ENCODE results near the gene LRP1. TPM values are rescaled to one million over a fixed set of nuclear protein-coding genes. Genes with fewer than 3 reads are reported as not detected.
A peak's percentile ranks its signal among the peaks of the same experiment; 100 is the strongest.

The LRP1 gene
- total RNA-seq, 1 donor from 2014 or later: 261 TPM

DNA sequence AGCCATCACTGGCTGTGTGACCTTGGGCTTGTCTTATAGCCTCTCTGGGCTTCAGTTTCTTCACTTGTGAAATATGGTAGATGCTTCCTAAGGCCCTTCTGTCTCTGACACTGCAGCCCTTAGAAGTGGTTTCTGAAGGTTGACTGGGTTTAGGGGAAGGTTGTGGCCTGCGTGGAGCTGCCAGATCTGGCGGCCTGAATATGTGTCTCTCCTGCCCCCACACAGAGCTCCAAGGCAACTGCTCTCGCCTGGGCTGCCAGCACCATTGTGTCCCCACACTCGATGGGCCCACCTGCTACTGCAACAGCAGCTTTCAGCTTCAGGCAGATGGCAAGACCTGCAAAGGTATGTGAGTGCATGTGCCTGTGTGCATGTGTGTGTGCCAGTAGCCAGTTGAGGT lies 15.2 kb downstream of the LRP1 start:
- no peak overlapping the region for H3K27ac ChIP-seq
- H3K36me3 ChIP-seq: peaks cover 63% of the 10 kb centered on the region
- no peak for ATAC-seq
- intact Hi-C loops (cut with DNase I): no loop called here
- peaks cover 45% of the 10 kb centered on the region for H3K4me1 ChIP-seq
- no peak overlapping the region for H3K4me3 ChIP-seq
- TF ChIP-seq CTCF (IDR thresholded peaks at IDR 0.05): no peak
- no peaks in the 10 kb centered on the region for H3K9me3 ChIP-seq
- no peaks in the 10 kb centered on the region for H3K27me3 ChIP-seq
- DNase-seq: no peak

- TF ChIP-seq CTCF (IDR thresholded peaks at IDR 0.05): peak; percentile 8
- Histone ChIP-seq H3K36me3 (peaks cover 59% of the 10 kb centered on the region), H3K27me3 (no peaks in the 10 kb centered on the region), H3K4me3 (no peak overlapping the region), H3K4me1 (peaks cover 50% of the 10 kb centered on the region), H3K9me3 (no peaks in the 10 kb centered on the region), H3K27ac (peak overlapping the region; percentile 58)
- intact Hi-C loops (cut with DNase I): no loop called here
- DNase-seq: no peak
- no peak for ATAC-seq
These were observed 17.3 kb downstream of the LRP1 start for GRCh38 chr12:57145460-57146059.

GRCh38 chr12:57146092-57146491 lies 17.8 kb downstream of the LRP1 start:
- peak overlapping the region; percentile 58 for H3K27ac ChIP-seq
- H3K9me3 ChIP-seq: no peaks in the 10 kb centered on the region
- no peak for DNase-seq
- TF ChIP-seq CTCF (IDR thresholded peaks at IDR 0.05): no peak
- peaks cover 54% of the 10 kb centered on the region for H3K36me3 ChIP-seq
- peaks cover 56% of the 10 kb centered on the region for H3K4me1 ChIP-seq
- ATAC-seq: no peak
- intact Hi-C loops (cut with DNase I): no loop called here
- no peak overlapping the region for H3K4me3 ChIP-seq
- no peaks in the 10 kb centered on the region for H3K27me3 ChIP-seq

- Histone ChIP-seq H3K4me1 (peaks cover 60% of the 10 kb centered on the region), H3K27me3 (no peaks in the 10 kb centered on the region), H3K4me3 (no peak within 1 kb of the TSS), H3K36me3 (peaks cover 42% of the 10 kb centered on the region), H3K27ac (peak within 1 kb of the TSS; percentile 77), H3K9me3 (no peaks in the 10 kb centered on the region)
- DNase-seq (no peak), ATAC-seq (no peak)
- intact Hi-C loops (cut with DNase I): no loop called here
- no peak for TF ChIP-seq CTCF (IDR thresholded peaks at IDR 0.05)
These were observed 19.0 kb downstream of the LRP1 start, which contains the start of gene LRP1-AS for GRCh38 chr12:57146961-57147944. Gene LRP1-AS, minus strand, starts transcription at chr12:57147619.

GRCh38 chr12:57148469-57149244 lies 20.4 kb downstream of the LRP1 start:
- DNase-seq (peak; percentile 80), ATAC-seq (peak; percentile 58)
- Histone ChIP-seq H3K9me3 (no peaks in the 10 kb centered on the region), H3K4me3 (no peak overlapping the region), H3K27me3 (no peaks in the 10 kb centered on the region), H3K36me3 (peaks cover 30% of the 10 kb centered on the region), H3K4me1 (peaks cover 74% of the 10 kb centered on the region), H3K27ac (peak overlapping the region; percentile 77)
- intact Hi-C loops (cut with DNase I): no loop called here
- no peak for TF ChIP-seq CTCF (IDR thresholded peaks at IDR 0.05)

Measured in upper lobe of right lung (tissue), 1 donor.